Measurements from ENCODE around the gene ZNF219.

Gene ZNF219

GRCh38 chr14:21098076-21098891 lies at the start of gene ZNF219:
ZNF219 (minus strand) TSS chr14:21098655; CDS start chr14:21093591, 5,064 bp downstream.
- DNase-seq: peak; percentile 53

GRCh38 chr14:21145437-21145836 lies 47.0 kb upstream of the ZNF219 start:
- DNase-seq: no peak

GRCh38 chr14:21142357-21142756 lies 43.9 kb upstream of the ZNF219 start:
- DNase-seq: no peak

- peak; percentile 16 for DNase-seq
Observed at GRCh38 chr14:21136024-21136423, 37.6 kb upstream of the ZNF219 start.

- DNase-seq: no peak
Observed at GRCh38 chr14:21133901-21134300, 35.4 kb upstream of the ZNF219 start.

GRCh38 chr14:21123429-21123828 lies 25.0 kb upstream of the ZNF219 start:
- DNase-seq: no peak

- DNase-seq: no peak
Observed at GRCh38 chr14:21121122-21121521, 22.7 kb upstream of the ZNF219 start.

- no peak for DNase-seq
Observed at GRCh38 chr14:21120686-21121085, 22.2 kb upstream of the ZNF219 start.

GRCh38 chr14:21118933-21119332 lies 20.5 kb upstream of the ZNF219 start:
- no peak for DNase-seq

GRCh38 chr14:21113369-21113768 lies 14.9 kb upstream of the ZNF219 start:
- DNase-seq: no peak

GRCh38 chr14:21112255-21112654 lies 13.8 kb upstream of the ZNF219 start:
- no peak for DNase-seq

- DNase-seq: no peak
Observed at GRCh38 chr14:21109377-21110138, 11.1 kb upstream of the ZNF219 start.

- DNase-seq: no peak
Observed at GRCh38 chr14:21108791-21109190, 10.3 kb upstream of the ZNF219 start.

- no peak for DNase-seq
Observed at GRCh38 chr14:21107283-21107800, 8.9 kb upstream of the ZNF219 start.

- DNase-seq: peak; percentile 85
Observed at GRCh38 chr14:21106498-21107282, 8.2 kb upstream of the ZNF219 start.

- DNase-seq: no peak
Observed at GRCh38 chr14:21106176-21106497, 7.7 kb upstream of the ZNF219 start.

- DNase-seq: no peak
Observed at GRCh38 chr14:21105095-21105494, 6.6 kb upstream of the ZNF219 start.

GRCh38 chr14:21104448-21105060 lies 6.1 kb upstream of the ZNF219 start:
- peak; percentile 74 for DNase-seq

GRCh38 chr14:21103710-21104447 lies 5.4 kb upstream of the ZNF219 start:
- peak; percentile 95 for DNase-seq

GRCh38 chr14:21103411-21103709 lies 4.9 kb upstream of the ZNF219 start:
- no peak for DNase-seq

- DNase-seq: no peak
Observed at GRCh38 chr14:21102521-21103410, 4.3 kb upstream of the ZNF219 start.
